ENCODE results near the gene CCNYL1. TPM values are rescaled to one million over a fixed set of nuclear protein-coding genes. Genes with fewer than 3 reads are reported as not detected.
"Not testable (repeated sequence)": the region's sequence is repeated elsewhere in the genome, so short reads cannot be mapped to it uniquely, and the experiment has no call there.

CCNYL1 gene
- total RNA-seq, 1 experiment from 2014 or later = 7.0 TPM

DNA sequence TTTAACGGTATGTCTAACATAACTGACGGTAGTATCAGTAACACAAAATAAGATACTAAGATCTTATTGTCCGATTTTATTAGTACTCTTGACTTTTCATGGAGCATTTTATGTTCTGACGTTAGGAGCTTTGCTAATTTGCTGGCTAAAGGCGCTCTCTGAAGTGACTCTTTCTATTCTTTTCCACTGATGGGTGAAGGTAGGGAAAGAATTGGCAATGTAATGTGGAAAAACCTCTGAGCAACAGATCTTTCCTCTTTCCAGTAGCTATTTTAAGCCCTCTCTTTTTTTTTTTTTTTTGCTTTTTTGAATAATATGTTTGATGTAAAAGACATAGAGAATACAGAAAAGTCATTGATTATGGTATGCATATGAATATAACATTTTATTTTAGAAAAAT is 4.6 kb downstream of the CCNYL1 start:
- no peak for DNase-seq (ENCODE audit: low read depth in 1 of 2, low spot score in 2 of 2)
- Histone ChIP-seq H3K27ac (no peak overlapping the region), H3K27me3 (replicated peaks) (no peaks in the 10 kb centered on the region), H3K36me3 (peaks cover 3% of the 10 kb centered on the region; the same call in 1 of the 2 replicates), H3K4me3 (no peak overlapping the region), H3K9me3 (replicated peaks) (no peaks in the 10 kb centered on the region), H3K4me1 (replicated peaks) (peaks cover 9% of the 10 kb centered on the region)

DNA sequence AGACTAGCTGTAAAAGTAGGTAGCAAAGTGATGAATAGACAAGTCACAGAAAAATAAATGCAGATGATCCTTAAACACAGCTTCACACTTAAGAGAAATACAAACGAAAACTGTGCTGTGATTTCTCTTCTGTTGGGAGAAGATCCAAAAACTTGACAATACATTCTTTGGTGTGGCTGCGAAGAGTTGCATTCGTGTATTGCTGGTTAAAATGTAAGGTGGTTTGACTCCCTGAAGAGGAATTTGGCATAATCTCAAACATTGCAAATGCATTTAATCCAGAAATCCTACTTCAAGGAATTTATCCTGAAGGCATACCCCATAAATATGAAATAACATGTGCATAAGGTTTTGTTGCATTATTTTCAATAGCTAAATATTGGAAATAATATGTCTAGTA is 7.1 kb downstream of the CCNYL1 start:
- Histone ChIP-seq H3K27me3 (replicated peaks) (no peaks in the 10 kb centered on the region), H3K9me3 (replicated peaks) (no peaks in the 10 kb centered on the region), H3K4me3 (no peak overlapping the region), H3K4me1 (replicated peaks) (no peaks in the 10 kb centered on the region), H3K27ac (no peak overlapping the region), H3K36me3 (no peaks in the 10 kb centered on the region; the same call in 1 of the 2 replicates)
- DNase-seq (ENCODE audit: low read depth in 1 of 2, low spot score in 2 of 2) = no peak

DNA sequence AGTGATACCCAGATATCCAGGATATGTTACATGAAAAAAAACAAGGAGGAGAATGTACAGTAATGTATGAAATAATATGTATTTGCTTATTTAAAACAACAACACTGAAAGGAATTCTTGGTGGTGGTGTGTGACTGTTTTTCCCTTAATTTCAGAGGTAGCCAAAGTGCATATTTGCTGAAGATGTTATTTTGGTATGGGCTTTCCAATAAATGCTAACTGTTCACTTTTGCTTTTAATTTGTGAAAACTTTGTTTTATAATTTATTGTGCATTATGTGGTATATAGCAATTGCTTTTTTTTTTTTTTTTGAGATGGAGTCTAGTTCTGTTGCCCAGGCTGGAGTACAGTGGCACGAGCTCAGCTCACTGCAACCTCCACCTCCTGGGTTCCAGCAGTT is 7.6 kb downstream of the CCNYL1 start:
- DNase-seq (ENCODE audit: low read depth in 1 of 2, low spot score in 2 of 2) = no peak
- Histone ChIP-seq H3K36me3 (no peaks in the 10 kb centered on the region; the same call in 1 of the 2 replicates), H3K4me3 (no peak overlapping the region), H3K9me3 (replicated peaks) (no peaks in the 10 kb centered on the region), H3K27ac (no peak overlapping the region), H3K4me1 (replicated peaks) (no peaks in the 10 kb centered on the region), H3K27me3 (replicated peaks) (no peaks in the 10 kb centered on the region)

- H3K4me1 ChIP-seq (replicated peaks); H3K27me3 ChIP-seq (replicated peaks); H3K9me3 ChIP-seq (replicated peaks): not testable (repeated sequence)
Measured at GRCh38 chr2:207719655-207720054, 8.2 kb downstream of the CCNYL1 start.

GRCh38 chr2:207720517-207721187 is 9.2 kb downstream of the CCNYL1 start:
- no peaks in the 10 kb centered on the region for H3K4me1 ChIP-seq (replicated peaks)
- H3K27me3 ChIP-seq (replicated peaks) = no peaks in the 10 kb centered on the region
- H3K36me3 ChIP-seq = no peaks in the 10 kb centered on the region
- no peak overlapping the region for H3K4me3 ChIP-seq
- no peak overlapping the region for H3K27ac ChIP-seq
- no peaks in the 10 kb centered on the region for H3K9me3 ChIP-seq (replicated peaks)
- DNase-seq (ENCODE audit: low read depth in 1 of 2, low spot score in 2 of 2) = no peak

More at GRCh38 chr2:207719655-207720054, 8.2 kb downstream of the CCNYL1 start:
- H3K27ac ChIP-seq; DNase-seq (ENCODE audit: low read depth in 1 of 2, low spot score in 2 of 2); H3K36me3 ChIP-seq; H3K4me3 ChIP-seq: not testable (repeated sequence)

- Histone ChIP-seq H3K4me1 (replicated peaks) (peaks cover 6% of the 10 kb centered on the region), H3K27me3 (replicated peaks) (no peaks in the 10 kb centered on the region), H3K4me3 (no peak overlapping the region), H3K9me3 (replicated peaks) (no peaks in the 10 kb centered on the region), H3K36me3 (no peaks in the 10 kb centered on the region), H3K27ac (no peak overlapping the region)
- no peak for DNase-seq (ENCODE audit: low read depth in 1 of 2, low spot score in 2 of 2)
Measured at GRCh38 chr2:207722773-207723424, 11.5 kb downstream of the CCNYL1 start.

DNA sequence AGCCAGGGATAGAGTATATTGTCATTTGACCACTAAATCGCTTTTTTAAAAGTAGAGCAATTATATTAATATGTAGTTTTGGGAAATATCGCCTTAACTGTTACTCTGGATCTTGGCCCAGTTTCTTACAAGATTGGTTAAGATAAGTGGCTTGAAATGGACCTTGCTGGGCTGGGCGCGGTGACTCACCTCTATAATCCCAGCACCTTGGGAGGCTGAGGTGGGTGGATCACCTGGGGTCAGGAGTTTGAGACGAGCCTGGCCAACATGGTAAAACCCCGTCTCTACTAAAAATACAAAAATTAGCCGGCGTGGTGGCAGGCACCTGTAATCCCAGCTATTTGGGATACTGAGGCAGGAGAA is 12.0 kb downstream of the CCNYL1 start:
- H3K27ac ChIP-seq; DNase-seq (ENCODE audit: low read depth in 1 of 2, low spot score in 2 of 2); H3K9me3 ChIP-seq (replicated peaks); H3K4me1 ChIP-seq (replicated peaks); H3K27me3 ChIP-seq (replicated peaks); H3K4me3 ChIP-seq; H3K36me3 ChIP-seq: not testable (repeated sequence)

GRCh38 chr2:207724113-207724512 is 12.7 kb downstream of the CCNYL1 start:
- no peaks in the 10 kb centered on the region for H3K9me3 ChIP-seq (replicated peaks)
- no peaks in the 10 kb centered on the region for H3K36me3 ChIP-seq
- no peak overlapping the region for H3K27ac ChIP-seq
- H3K4me3 ChIP-seq = no peak overlapping the region
- DNase-seq (ENCODE audit: low read depth in 1 of 2, low spot score in 2 of 2) = no peak
- H3K27me3 ChIP-seq (replicated peaks) = no peaks in the 10 kb centered on the region
- peaks cover 6% of the 10 kb centered on the region for H3K4me1 ChIP-seq (replicated peaks)

DNA sequence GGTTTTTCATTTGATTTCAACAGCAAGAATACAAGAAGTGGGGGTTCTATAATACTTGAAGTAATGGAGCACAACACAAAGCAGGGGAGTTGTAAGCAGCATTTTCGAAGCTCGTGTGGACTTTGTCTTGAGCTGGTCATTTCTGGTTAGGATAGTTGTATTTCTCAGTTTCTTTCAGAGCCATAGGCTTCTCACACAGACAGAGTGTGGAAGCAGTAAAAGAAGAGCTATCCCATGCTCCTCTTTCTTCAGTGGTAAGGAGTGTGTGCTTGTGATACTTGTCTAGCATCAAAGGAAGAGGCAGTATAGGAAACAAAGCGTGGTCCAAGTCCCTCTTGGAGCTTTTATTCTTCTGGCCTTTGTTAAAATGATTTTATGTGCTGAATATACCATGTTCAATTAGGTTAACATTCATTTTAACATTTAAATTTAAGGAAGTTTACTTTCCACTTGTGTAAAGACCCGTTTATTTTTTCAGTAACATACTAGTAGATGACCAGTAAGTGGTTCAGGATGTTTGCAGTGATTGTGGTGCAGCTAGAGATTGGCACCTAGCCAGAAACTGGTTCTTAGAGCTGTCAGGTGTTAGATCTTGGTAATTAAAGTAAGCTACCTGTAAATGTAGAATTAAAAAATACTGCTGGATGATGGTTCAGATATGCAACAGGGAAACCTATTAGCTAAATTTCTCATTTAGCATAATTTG is 14.6 kb downstream of the CCNYL1 start:
- Histone ChIP-seq H3K4me1 (replicated peaks) (peaks cover 6% of the 10 kb centered on the region), H3K9me3 (replicated peaks) (no peaks in the 10 kb centered on the region), H3K4me3 (no peak overlapping the region), H3K27ac (no peak overlapping the region), H3K27me3 (replicated peaks) (no peaks in the 10 kb centered on the region), H3K36me3 (peaks cover 4% of the 10 kb centered on the region; the same call in 1 of the 2 replicates)
- DNase-seq (ENCODE audit: low read depth in 1 of 2, low spot score in 2 of 2) = no peak

GRCh38 chr2:207727261-207727660 is 15.8 kb downstream of the CCNYL1 start:
- DNase-seq (ENCODE audit: low read depth in 1 of 2, low spot score in 2 of 2) = no peak
- no peaks in the 10 kb centered on the region for H3K27me3 ChIP-seq (replicated peaks)
- H3K4me1 ChIP-seq (replicated peaks) = peaks cover 6% of the 10 kb centered on the region
- H3K4me3 ChIP-seq = no peak overlapping the region
- H3K36me3 ChIP-seq = peaks cover 4% of the 10 kb centered on the region; the same call in 1 of the 2 replicates
- no peak overlapping the region for H3K27ac ChIP-seq
- H3K9me3 ChIP-seq (replicated peaks) = no peaks in the 10 kb centered on the region

- H3K4me1 ChIP-seq (replicated peaks) = peaks cover 6% of the 10 kb centered on the region
- no peak overlapping the region for H3K27ac ChIP-seq
- H3K4me3 ChIP-seq = no peak overlapping the region
- H3K27me3 ChIP-seq (replicated peaks) = no peaks in the 10 kb centered on the region
- peaks cover 10% of the 10 kb centered on the region for H3K36me3 ChIP-seq
- no peaks in the 10 kb centered on the region for H3K9me3 ChIP-seq (replicated peaks)
- DNase-seq (ENCODE audit: low read depth in 1 of 2, low spot score in 2 of 2) = no peak
Measured at GRCh38 chr2:207729465-207729998, 18.1 kb downstream of the CCNYL1 start.

GRCh38 chr2:207731138-207731537 is 19.7 kb downstream of the CCNYL1 start:
- H3K4me3 ChIP-seq = no peak overlapping the region
- no peak overlapping the region for H3K27ac ChIP-seq
- no peaks in the 10 kb centered on the region for H3K27me3 ChIP-seq (replicated peaks)
- DNase-seq (ENCODE audit: low read depth in 1 of 2, low spot score in 2 of 2) = no peak
- peaks cover 6% of the 10 kb centered on the region for H3K4me1 ChIP-seq (replicated peaks)
- H3K9me3 ChIP-seq (replicated peaks) = no peaks in the 10 kb centered on the region
- H3K36me3 ChIP-seq = peaks cover 16% of the 10 kb centered on the region

DNA sequence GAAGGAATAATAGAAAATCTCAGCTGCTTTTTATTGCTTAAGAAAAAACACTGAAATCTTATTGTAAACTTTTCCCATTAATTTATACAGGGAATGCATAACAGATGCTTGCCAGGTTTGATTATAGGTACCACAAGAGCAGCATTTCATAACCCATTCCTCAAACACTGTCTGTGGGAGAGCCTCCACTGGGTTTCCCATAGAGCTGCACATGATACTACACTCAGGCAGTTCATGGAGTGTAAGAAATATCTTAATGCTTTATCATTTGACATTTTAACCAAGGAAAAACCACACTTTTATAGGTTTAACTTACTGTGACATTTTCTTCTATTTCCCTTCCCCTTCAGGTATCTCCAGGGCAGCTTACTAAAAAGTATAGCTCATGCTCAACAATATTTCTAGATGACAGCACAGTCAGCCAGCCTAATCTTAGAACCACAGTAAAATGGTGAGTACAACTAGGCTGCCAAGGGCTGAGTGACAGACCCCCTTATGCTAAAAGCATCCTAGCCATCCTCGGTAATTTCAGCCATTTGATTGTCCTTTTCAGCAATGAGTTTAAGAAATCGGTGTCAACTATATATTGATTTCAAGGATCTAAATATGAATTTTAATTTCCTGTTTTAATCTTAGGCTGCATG is 22.3 kb downstream of the CCNYL1 start:
- Histone ChIP-seq H3K4me1 (replicated peaks) (no peaks in the 10 kb centered on the region), H3K9me3 (replicated peaks) (no peaks in the 10 kb centered on the region), H3K27me3 (replicated peaks) (no peaks in the 10 kb centered on the region), H3K36me3 (peaks cover 16% of the 10 kb centered on the region), H3K4me3 (no peak overlapping the region), H3K27ac (no peak overlapping the region)
- no peak for DNase-seq (ENCODE audit: low read depth in 1 of 2, low spot score in 2 of 2)

DNA sequence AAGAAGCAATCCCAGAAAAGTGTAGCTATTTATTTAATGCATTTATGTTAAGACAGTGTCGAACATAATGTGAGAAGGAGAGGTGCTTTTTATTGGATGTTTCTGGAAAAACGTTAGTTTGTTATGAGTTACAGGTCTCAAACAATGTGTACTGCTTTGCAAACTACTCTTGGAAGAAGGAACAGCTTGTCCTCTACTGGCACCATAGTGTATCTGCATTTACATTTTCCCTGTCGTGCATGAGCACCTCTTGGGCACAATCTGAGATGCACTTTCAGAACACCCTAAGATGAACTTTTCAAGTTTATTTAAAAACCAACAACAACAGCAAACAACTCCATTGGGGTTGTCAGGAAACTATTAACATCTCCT is 22.8 kb downstream of the CCNYL1 start:
- no peaks in the 10 kb centered on the region for H3K4me1 ChIP-seq (replicated peaks)
- no peak overlapping the region for H3K4me3 ChIP-seq
- H3K36me3 ChIP-seq = peaks cover 16% of the 10 kb centered on the region
- H3K27ac ChIP-seq = no peak overlapping the region
- H3K9me3 ChIP-seq (replicated peaks) = no peaks in the 10 kb centered on the region
- H3K27me3 ChIP-seq (replicated peaks) = no peaks in the 10 kb centered on the region
- DNase-seq (ENCODE audit: low read depth in 1 of 2, low spot score in 2 of 2) = no peak

Measured in SJSA1 (cell line).